Measurements from ENCODE around the gene AGER.
A peak's percentile ranks its signal among the peaks of the same experiment; 100 is the strongest.

Gene AGER

DNA sequence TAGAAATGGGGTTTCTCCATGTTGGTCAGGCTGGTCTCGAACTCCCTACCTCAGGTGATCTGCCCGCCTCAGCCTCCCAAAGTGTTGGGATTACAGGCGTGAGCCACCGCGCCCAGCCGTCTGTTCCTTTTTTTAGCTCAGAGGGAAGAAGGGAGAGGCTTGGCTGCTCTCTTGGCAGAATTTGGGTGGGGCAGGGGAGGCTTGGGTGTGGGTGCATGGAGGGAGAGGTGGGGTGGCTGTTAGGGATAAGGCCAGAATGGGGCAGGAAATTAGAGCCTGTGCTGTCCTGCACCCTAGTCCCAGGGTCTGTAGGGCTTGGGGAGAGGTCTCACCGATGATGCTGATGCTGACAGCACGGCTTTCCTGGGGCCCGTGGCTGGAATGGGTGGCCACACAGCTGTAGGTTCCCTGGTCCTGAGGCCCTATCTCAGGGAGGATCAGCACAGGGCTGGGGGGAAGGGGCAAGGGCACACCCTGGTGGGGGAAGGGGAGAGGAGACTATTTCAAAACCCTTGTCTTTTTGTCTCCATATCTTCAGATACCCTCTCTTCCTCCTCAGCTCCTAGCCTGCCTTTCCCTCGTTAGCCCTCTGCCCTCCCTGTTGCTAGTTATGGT lies 2.0 kb downstream of the AGER start:
- TF ChIP-seq, protein P1, sequence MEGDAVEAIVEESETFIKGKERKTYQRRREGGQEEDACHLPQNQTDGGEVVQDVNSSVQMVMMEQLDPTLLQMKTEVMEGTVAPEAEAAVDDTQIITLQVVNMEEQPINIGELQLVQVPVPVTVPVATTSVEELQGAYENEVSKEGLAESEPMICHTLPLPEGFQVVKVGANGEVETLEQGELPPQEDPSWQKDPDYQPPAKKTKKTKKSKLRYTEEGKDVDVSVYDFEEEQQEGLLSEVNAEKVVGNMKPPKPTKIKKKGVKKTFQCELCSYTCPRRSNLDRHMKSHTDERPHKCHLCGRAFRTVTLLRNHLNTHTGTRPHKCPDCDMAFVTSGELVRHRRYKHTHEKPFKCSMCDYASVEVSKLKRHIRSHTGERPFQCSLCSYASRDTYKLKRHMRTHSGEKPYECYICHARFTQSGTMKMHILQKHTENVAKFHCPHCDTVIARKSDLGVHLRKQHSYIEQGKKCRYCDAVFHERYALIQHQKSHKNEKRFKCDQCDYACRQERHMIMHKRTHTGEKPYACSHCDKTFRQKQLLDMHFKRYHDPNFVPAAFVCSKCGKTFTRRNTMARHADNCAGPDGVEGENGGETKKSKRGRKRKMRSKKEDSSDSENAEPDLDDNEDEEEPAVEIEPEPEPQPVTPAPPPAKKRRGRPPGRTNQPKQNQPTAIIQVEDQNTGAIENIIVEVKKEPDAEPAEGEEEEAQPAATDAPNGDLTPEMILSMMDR (IDR thresholded peaks at IDR 0.05; ENCODE audit: extremely low read depth, missing control alignments) = no peak
- DNase-seq (ENCODE audit: low spot score) = no peak

DNA sequence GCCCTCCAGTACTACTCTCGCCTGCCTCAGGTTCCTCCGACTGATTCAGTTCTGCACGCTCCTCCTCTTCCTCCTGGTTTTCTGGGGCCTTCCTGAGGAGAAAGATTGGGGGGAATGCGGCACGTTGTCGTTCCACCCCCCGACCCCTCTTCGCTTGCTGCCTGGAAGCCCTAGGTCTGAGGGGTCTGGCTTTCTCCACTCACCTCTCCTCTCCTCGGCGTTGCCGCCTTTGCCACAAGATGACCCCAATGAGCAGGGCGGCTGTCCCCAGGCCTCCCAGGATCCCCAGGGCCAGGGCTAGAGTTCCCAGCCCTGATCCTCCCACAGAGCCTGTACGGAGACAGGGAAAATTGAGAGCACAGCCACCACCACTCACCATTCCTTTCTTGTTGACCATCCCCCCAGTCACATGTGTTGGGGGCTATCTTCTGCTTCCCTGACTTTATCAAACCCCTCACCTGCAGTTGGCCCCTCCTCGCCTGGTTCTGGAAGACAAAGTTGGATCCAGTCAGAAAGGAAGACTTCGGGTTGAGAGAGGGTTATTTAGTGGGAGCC lies 2.8 kb downstream of the AGER start:
- TF ChIP-seq, protein P1 (IDR thresholded peaks at IDR 0.05; ENCODE audit: extremely low read depth, missing control alignments) = no peak
- no peak for DNase-seq (ENCODE audit: low spot score)

DNA sequence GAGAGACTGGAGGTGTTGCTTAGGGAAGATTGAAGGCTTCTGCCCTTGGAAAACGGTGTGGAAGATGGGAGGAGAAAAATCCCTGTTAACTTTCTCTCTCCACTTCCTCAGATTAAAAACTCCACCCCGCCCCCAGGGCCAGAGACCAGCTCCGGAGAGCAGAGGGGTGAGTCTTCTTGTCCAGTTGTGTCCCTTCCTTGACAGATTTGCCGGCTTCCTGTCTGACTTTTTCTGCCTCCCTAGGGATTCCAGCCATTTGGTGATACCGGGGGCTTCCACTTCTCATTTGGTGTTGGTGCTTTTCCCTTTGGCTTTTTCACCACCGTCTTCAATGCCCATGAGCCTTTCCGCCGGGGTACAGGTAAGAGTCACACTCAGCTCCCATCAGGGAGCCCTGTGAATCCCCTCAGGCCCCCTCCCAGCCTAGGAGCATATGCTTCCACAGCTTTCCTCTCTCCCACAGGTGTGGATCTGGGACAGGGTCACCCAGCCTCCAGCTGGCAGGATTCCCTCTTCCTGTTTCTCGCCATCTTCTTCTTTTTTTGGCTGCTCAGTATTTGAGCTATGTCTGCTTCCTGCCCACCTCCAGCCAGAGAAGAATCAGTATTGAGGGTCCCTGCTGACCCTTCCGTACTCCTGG lies 4.2 kb downstream of the AGER start:
- DNase-seq (ENCODE audit: low spot score) = no peak
- TF ChIP-seq, protein P1 (IDR thresholded peaks at IDR 0.05; ENCODE audit: extremely low read depth, missing control alignments) = no peak

DNA sequence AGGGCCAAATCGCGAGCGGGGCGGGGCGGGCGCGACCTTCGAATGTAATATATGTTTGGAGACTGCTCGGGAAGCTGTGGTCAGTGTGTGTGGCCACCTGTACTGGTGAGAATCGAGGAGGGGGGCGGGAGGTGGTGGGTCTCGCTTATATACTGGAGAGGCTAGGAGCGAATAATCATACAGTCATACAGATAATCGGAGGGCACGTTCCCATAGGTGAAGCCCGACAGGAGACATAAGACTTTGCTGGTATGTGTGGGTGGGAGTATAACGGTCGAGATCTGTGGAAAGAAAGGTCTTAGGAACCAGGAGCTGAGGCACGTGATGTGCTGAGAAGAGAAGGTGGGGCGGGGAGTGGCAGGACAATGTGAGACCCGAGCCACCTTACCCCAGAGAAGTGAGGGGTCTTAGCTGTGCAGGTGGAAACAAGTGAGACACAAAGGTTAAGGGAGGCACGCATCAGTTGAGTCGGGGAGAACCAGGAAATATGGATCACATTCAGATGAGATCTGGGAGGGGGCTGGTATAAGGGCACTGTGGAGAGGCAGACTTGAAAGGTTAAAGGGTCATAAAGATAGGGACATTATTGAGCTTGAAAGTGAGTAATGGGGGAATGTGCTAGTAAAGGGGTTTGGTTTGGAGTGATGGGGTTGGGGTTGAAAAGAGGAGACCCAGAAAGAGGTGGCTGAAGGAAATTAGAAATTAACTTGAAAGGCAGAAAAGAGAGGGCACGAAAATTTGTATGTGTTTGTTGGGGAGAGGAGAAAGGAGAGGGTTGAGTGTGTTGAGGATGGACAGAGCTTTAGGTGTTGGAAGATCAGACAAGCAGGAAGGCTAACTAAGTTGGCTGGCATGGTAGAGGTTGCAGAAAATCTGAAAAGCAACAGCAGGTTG lies 5.3 kb downstream of the AGER start:
- no peak for DNase-seq (ENCODE audit: low spot score)
- TF ChIP-seq, protein P1 (IDR thresholded peaks at IDR 0.05; ENCODE audit: extremely low read depth, missing control alignments) = no peak

DNA sequence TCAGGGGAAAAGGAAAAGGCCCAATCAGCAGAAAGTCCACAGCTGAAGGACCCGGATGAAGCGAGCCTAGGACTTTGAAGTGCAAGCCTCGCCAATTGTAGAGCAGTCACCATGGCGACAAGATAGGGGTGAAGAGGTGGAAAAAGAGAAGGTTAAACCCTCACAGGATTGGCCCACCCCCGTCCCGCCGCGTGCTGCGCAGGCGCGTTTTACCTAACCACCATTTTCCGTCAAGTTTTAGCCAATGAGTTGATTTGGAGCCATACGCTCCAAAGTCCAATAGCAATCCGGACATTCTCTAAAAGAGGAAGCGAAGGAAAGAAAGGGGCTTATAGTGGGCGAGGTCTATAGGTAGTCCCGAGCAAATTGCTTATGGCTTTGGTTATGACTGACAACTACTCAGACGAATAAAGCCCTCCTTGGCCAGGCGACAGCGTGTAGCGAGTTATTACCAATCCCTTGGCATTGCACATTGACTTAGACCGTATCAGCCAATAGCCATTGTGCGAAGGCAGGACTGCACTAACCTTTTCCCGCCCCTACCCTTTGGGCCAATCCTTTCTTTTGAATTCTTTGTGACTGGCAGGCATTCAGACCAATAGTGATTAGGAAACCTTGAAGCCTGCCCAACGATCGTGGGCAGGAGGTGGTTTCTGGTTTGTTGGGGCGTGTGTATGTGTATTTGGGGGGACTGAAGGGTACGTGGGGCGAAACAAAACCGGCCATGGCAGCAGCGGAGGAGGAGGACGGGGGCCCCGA lies 6.1 kb downstream of the AGER start, which contains the start of gene RNF5:
Gene RNF5 (plus strand): TSS at position 618 of the 759 bp plus-strand sequence. CDS start 107 bp downstream, at position 725.
- DNase-seq (ENCODE audit: low spot score) = peak; percentile 92
- TF ChIP-seq, protein P1 (IDR thresholded peaks at IDR 0.05; ENCODE audit: extremely low read depth, missing control alignments) = no peak

DNA sequence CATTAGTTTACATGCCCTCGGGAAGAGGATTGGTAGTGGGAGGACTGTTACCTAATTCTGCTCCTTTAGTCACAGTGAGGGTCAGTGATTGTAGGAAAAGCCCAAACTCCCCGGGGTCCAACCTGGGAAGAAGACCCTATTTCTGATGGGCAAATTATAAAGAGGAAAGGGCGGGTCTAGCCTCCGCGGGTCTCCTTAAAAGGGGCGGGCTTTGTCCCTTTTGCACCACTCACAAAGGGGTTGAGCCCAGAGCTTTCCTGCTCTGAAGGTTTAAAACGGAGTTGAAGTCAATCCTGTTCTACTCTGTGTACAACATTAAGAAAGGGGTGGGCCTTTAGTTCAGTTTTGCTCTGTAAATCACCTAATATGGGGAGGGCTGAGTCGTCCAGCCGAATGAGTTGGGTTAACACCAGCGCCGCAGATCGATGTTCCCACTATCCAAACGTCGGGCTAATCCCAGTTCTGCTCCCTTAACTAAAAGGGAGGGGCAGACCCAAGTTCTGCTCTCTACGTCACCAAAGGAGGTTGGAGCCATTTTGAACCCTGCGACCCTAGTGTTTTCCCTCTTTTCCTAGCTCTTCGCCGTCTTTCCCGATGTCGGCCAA lies 6.8 kb downstream of the AGER start:
- TF ChIP-seq, protein P1 (IDR thresholded peaks at IDR 0.05; ENCODE audit: extremely low read depth, missing control alignments) = no peak
- DNase-seq (ENCODE audit: low spot score) = no peak

Data from GM20000 (cell line).